AG04449 (cell line): Measurements from ENCODE around the gene MCTP1.

Experiments
- CTCF ChIA-PET: fragments of 350-600 bp; formaldehyde crosslinking; extraction: SDS; loops from one replicate; lab custom pipeline; 2021; ENCODE audit warnings: antibody characterized with exemption; lab: Yijun Ruan, JAX
- POLR2A ChIA-PET: fragments of 400-600, 350-600 bp; formaldehyde crosslinking; extraction: SDS; loops from one replicate; lab custom pipeline; 2020; ENCODE audit warnings: antibody characterized with exemption, inconsistent platforms; lab: Yijun Ruan, JAX
- DNase-seq: peaks from one replicate; pipeline ENCODE4 v3.0.0-alpha.2; 2010; ENCODE audit warnings: low read depth, low spot score
- H3K4me3 ChIP-seq: 2 replicates; pipeline ENCODE4 v1.5.1; 2011; ENCODE audit warnings: low read depth, mild to moderate bottlenecking, control low read depth, low read length
- CTCF ChIP-seq: IDR thresholded peaks from one replicate; pipeline ENCODE4 v1.5.1; 2011; ENCODE audit warnings: mild to moderate bottlenecking, moderate library complexity, low read length, control low read depth, inconsistent platforms; ENCODE audit not compliant: insufficient read depth; ENCODE audit errors: missing control alignments

Gene MCTP1

GRCh38 chr5:94944160-94944559 is 340.7 kb downstream of the MCTP1 start:
- TF ChIP-seq CTCF, result no peak
- DNase-seq, result no peak
- POLR2A ChIA-PET, result no interaction called here
- no peak overlapping the region for H3K4me3 ChIP-seq
- CTCF ChIA-PET, result no interaction called here

- POLR2A ChIA-PET, result no interaction called here
- no peak overlapping the region for H3K4me3 ChIP-seq
- no peak for DNase-seq
- CTCF ChIA-PET, result no interaction called here
- no peak for TF ChIP-seq CTCF
These were observed 343.7 kb downstream of the MCTP1 start for GRCh38 chr5:94941122-94941755.

- H3K4me3 ChIP-seq, result no peak overlapping the region
- TF ChIP-seq CTCF, result no peak
- ChIA-PET POLR2A (no interaction called here), CTCF (no interaction called here)
- no peak for DNase-seq
These were observed 352.6 kb downstream of the MCTP1 start for GRCh38 chr5:94932259-94932658.

GRCh38 chr5:94928891-94929290 is 356.0 kb downstream of the MCTP1 start:
- DNase-seq, result no peak
- TF ChIP-seq CTCF, result no peak
- ChIA-PET POLR2A (no interaction called here), CTCF (no interaction called here)
- no peak overlapping the region for H3K4me3 ChIP-seq

GRCh38 chr5:94920570-94920969 is 364.3 kb downstream of the MCTP1 start:
- CTCF ChIA-PET, result interaction anchor here (1.5 kb wide), 1 partner anchor 12 kb away, joined by 5 read pairs; no protein-coding TSS in a partner anchor

GRCh38 chr5:94916619-94917018 is 368.3 kb downstream of the MCTP1 start:
- POLR2A ChIA-PET, result no interaction called here
- CTCF ChIA-PET, result no interaction called here
- no peak overlapping the region for H3K4me3 ChIP-seq
- no peak for TF ChIP-seq CTCF
- no peak for DNase-seq

More at GRCh38 chr5:94920570-94920969, 364.3 kb downstream of the MCTP1 start:
- no peak for DNase-seq
- POLR2A ChIA-PET, result no interaction called here
- no peak overlapping the region for H3K4me3 ChIP-seq
- no peak for TF ChIP-seq CTCF
